GM21825 (cell line): Measurements from ENCODE around the gene RHEX.

Experiments
- ATAC-seq: cut with Tn5 transposase; IDR thresholded peaks from one replicate; pipeline ENCODE4 v1.9.1; 2021; ENCODE audit warnings: mild to moderate bottlenecking, moderate library complexity; ENCODE audit not compliant: unreplicated experiment

RHEX gene

GRCh38 chr1:206083750-206084149, 30.8 kb downstream of the RHEX start:
- ATAC-seq, result no peak

- ATAC-seq, result no peak
These were observed 34.1 kb downstream of the RHEX start for GRCh38 chr1:206087091-206087490.

- no peak for ATAC-seq
These were observed 36.4 kb downstream of the RHEX start for GRCh38 chr1:206089341-206089740.

DNA sequence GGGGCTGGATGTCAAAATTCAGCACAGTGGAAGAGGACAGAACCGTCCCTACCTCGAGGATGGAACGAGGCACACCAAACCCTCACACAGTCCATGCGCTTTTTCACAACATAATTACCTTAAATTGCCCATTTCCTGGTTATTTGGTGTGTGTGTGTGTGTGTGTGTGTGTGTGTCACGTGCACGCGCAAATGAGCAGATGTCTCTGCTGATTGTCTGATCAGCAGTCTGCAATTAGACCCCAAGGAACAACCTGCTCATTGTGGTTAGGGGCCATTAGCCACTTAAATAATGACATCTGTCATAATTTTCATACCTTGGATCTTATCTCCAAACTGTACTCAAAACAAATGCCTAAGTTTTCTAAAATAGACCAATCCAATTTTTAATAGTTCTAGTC, 41.1 kb downstream of the RHEX start:
- ATAC-seq, result no peak

DNA sequence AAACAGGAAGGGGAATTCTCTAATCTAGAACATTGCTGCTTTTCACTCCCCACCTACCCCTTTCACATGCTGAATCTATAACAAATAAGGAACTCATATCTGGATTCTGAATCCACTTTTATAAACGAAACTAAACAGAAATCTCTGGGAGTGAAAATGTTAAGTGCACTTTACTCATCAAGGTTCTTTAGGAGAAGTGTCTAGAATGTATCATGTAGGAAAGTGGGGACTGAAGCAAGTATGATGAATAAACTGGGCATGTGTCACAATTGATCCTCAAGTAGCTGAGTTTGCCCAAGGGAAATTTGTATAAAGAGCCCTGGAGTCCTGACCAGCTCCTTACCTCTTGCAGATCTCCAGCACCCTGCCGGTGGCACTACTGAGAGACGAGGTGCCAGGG, 44.4 kb downstream of the RHEX start:
- ATAC-seq, result no peak

DNA sequence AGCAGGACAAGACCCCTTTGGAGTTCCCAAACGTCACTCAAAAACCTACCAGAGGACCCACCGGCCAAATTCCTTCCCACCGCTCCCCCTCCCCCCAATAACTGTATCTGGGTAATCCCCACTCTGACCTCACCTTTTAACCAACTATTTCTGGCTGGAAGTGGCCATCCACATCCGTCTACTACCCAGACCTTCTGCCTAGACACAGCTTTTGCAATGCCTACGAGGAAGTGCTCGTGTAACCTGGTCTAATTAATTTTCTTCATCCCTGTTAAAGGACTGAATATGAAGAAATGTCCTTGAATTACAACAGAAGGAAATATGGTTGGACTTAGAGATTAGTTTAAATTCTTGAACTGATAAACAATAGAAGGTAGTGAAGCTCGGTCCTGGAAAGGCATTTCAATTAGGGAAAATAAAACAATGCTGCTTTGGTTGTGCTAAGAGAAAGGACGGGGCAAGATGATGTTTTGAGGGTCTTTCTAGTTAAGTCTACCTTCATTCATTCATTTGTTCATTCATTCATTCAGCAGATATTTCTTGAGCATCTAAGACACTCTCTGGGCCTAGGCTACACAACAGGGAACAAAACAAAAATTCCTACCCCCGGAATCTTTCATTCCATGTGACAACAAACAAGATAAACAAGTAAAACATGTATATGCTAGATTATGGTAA, 45.4 kb downstream of the RHEX start:
- ATAC-seq, result no peak

GRCh38 chr1:206100226-206100815, 47.3 kb downstream of the RHEX start:
- no peak for ATAC-seq

- no peak for ATAC-seq
These were observed 48.5 kb downstream of the RHEX start for GRCh38 chr1:206101351-206102045.

DNA sequence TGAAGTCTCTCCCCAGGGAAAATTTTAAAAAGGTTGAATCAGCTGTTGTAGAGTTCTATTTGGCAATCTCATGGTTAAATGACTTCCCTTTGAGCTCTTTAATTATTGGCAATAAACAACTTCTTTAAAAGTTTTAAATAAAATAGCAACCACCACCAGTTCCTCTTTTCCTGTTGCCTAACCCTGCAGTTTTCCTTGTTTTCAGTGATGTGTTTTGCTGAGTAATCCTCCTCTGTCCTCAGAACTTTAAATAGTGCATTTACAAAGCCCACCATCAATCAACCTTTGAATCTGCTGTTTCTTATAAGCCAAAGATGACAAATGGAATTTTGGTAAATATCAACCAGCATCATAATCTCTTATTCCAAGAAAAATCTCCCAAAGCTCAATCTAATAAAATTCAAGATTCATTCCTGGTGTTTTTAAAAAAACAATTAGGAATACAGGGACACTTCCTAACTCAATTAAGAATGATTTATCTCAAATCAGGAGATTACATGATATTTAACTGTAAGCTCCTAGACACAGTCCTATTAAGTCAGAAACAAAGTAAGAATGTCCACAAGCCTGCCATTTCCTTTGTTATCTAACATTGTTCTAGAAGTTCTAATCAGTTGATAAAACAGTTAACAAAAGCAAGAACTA, 49.4 kb downstream of the RHEX start:
- ATAC-seq, result no peak

GRCh38 chr1:206103979-206104378, 51.0 kb downstream of the RHEX start:
- no peak for ATAC-seq

DNA sequence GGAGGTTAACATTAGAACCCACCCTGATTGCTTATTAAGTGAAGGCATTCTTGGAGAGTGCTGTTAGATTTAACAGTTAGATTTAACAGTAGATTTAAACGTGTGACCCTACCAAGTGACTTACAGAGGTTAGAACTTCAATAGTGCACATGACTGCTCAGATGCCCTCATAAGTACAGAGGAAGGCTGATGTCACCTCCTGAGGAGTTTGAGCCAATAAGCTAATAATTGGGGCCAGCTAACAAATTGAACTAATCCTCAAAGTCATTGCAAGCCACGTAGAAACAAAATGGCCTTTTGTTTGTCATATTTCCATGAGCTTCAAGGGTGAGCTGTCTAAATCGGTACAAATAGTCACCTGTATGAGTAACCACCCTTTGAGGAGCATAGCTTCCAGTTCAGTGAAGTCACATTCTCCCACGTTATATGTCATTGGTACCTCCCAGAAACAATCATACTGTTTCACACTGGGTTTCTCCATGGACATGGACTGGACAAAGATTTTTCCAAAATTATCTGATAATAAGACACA, 52.6 kb downstream of the RHEX start:
- no peak for ATAC-seq

DNA sequence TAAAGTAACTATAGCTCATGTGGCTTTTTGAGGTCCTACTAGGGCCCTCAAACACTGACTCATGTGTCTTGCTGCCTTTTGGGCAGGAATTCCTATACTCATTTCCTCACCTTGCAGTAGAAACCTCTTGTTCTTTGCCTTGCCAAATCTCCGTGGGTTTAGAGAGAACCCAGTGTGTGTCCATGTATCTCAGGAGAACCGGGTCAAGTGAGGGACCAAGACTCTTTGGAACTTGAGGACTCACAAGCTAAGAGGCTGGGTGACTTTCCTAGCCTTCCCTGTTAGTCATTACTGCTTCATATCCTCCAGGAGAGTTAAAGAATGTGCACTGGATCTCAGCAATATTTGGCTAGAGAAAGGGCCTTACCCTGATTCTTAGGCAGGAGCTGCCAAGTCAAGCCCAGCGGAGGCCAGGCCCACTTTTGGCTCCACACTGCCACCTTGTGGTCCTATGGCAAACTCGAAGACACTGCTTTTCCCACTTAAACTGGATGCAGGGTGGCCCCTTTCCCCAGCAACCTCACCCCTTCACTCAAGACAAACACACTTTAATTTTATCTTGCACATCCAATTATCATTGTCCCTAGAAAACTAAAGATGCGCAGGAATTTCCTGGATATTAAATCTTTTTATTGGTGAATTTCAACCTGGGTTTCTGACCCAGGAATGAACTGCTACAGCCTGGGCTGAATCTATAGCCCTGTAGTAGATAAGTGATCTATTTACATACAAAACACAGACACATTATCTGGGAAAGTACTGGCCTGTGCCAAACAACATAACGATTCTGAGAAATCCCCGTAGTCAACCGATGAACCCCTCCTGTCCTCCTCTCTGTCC, 53.6 kb downstream of the RHEX start:
- no peak for ATAC-seq

- ATAC-seq, result no peak
These were observed 54.2 kb downstream of the RHEX start for GRCh38 chr1:206107168-206107544.

- no peak for ATAC-seq
These were observed 55.7 kb downstream of the RHEX start for GRCh38 chr1:206108635-206109034.

- no peak for ATAC-seq
These were observed 56.7 kb downstream of the RHEX start for GRCh38 chr1:206109718-206110117.

GRCh38 chr1:206110161-206110560, 57.2 kb downstream of the RHEX start:
- no peak for ATAC-seq

DNA sequence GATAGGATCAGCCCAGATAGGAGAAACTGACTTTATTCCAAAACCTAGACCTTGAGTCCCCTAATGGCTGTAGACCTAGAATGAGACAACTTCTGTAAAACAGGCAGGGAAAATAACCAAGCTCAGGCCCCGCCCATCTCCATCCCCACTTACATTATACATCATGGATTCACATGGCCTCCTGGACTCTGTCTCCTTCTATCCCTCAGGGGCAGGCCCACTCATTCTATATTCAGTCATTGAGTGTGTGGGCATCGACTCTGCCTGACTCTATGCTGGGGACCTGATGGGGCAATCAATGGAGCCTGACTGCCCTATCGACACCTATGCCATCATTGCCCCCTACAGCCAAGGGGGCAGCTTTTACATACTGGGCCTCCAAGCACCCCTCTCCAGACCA, 57.8 kb downstream of the RHEX start:
- no peak for ATAC-seq

DNA sequence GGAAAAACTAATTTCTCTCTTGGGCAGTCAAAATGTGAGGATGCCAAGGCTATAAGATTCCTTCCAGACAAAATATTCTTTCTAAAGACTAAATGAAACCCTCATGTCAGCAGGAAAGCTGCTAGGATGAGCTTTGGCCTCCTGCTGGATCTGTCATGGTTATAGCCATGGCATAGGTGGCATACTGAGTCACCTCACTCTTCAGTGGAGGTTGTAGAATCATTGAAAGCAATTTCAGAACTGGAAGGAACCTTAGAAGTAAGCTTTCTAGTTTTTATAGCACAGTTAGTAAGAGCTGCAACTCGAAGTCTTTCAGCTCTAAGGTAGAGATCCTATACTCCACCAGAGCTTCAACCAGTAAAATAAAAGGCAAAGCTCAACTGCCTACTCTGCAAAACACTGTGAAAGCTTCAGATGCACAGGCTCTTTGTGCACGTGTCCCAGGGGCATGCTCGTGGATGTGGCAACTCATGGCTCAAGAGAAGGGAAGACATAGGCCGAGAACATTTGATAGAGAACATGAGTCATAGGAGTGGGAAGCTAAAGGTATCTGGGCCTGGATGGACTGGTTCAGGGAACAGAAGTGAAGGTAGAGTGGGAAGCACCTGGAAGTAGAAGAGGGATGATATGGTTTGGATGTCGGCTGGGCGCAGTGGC, 58.4 kb downstream of the RHEX start:
- ATAC-seq, result no peak

DNA sequence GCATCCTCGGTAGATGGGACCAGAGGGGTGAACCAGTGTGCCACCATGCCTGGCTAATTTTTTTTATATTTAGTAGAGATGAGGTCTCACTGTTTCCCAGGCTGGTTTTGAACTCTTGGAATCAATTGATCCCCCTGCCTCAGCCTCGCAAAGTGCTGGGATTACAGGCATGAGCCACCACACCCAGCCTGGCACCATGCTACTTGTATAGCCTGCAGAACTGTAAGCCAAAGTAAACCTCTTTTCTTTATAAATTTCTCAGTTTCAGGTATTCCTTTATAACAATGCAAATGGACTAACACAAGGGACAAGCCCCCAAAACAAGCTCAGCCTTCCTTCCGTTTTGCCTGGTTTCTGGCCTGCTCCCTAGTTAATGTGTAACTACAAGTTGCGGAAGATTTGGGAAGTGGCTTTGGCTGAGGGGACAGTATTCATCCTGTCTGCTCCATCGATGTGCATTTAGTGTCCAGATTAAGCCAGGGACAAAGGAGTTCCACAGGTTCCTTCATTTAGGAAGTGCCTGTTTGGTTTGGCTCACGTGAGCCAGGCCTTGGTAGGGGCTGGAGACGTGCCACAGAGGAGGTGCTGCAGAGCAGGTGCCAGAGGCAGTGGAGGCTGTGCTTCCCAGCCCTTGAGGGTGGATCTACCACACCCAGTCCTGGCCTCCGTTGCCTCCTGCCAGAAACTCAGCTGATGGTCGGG, 59.8 kb downstream of the RHEX start:
- ATAC-seq, result no peak
